NOMO-1 treated with DMSO at 0.1 percent for 48 hours (cell line): ENCODE data around the gene ACTN2.

Experiments
- DNase-seq: peaks from one replicate; lab custom pipeline; 2025; ENCODE audit not compliant: unreplicated experiment; lab: John Stamatoyannopoulos, UW

The ACTN2 gene

DNA sequence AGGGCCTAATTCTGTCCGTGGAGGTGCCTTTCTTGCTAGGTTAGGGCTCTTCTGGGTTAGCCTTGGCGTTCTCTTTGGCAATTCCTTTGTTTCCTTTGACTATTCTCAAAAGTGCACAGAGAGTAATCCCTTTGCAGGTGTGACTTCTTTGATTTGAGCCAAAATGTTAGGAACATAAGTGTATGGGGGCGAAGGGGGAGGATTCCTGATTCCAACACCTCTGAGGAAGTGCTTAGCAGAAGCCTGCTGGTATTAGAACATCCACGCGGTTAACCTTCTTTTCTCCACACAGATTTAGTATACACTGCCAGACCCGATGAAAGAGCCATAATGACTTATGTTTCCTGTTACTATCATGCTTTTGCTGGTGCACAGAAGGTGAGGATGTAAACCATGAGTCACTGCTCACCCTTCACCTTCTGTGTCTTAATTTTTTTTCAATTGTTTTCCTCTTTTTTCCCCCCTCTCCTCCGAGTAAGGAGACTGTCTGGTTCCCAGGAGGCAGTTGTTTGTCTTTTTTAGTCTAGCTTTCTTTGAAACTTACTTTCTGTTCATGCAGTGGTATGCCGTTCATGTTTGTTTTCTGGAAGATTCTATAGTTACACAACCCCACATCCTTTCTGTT is 48.0 kb downstream of the ACTN2 start:
- DNase-seq, result no peak

DNA sequence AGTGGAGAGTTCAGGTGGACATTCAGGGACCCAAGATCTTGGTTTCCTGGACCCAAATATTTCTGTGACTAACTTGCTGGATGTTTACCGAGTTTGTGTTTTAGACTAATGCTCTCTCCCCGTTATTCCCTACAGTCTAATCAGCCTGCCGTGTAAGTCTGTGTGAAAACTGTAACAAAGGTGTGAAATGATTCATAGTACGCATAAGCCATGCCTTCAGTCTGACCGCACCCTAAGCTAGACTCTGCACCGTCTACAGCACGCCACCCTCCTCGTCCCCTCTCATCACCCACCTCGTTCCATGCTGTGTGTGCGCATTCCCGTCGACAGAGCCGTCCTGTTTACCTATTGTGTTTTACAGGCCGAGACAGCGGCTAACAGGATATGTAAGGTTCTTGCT is 50.5 kb downstream of the ACTN2 start:
- DNase-seq, result no peak

DNA sequence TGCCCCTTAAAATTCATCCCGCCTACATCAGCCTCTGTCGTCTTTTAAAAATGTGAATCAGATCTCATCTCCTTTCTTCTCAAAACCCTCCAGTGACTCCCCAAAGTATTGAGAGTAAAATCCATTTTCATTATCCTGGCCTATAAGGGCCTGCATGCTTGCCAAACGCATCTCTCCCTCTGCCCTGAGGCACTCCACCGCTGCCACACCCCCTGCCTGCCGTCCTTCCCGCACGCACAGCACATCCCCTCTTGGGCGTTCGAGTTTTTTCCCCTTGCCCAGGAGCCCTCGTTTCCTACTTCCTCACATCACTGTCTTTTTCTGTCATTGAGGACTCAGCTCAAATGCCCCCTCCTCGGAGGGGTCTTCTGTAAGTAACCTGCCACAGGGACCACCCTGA is 55.5 kb downstream of the ACTN2 start:
- no peak for DNase-seq

DNA sequence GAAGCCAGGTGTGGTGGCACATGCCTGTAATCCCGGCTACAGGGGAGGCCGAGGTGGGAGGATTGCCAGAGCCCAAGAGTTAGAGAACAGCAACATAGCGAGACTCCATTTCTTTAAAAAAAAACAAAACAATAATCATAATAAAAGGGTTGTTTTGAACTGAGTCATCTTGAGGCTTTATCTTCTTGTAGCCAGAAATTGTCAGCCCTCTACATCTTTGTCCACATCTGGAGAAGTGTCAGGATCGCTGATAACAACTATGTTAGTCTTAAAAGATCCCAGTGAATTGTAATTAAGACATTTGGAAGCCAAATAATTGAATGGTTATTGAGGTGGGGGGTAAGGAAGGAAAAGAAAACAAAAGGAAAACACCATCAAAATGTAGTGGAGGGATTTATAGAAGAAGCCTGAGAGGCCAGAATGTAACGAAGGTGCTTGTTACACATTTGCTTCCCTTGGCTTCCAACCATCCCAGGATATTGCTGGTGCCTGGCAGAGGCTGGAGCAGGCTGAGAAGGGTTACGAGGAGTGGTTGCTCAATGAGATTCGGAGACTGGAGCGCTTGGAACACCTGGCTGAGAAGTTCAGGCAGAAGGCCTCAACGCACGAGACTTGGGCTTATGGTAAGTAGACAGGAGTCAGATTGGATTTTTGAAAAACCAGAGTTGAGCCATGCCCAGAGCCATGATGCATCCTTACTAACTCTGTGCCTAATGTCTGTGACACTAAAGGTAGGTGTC is 56.3 kb downstream of the ACTN2 start:
- no peak for DNase-seq

DNA sequence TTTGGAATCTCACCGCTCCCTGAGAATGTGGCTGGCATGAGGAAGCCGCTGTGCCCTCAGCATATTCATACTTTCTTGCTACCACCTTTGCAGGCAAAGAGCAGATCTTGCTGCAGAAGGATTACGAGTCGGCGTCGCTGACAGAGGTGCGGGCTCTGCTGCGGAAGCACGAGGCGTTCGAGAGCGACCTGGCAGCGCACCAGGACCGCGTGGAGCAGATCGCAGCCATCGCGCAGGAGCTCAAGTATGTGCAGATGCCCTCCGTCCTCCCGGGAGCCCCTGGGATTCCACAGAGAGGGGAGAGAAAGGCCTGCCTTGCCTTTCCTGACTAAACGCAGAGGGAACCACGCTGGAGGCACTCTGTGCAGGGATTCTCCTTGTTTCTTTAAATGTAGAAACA is 58.2 kb downstream of the ACTN2 start:
- DNase-seq, result no peak

DNA sequence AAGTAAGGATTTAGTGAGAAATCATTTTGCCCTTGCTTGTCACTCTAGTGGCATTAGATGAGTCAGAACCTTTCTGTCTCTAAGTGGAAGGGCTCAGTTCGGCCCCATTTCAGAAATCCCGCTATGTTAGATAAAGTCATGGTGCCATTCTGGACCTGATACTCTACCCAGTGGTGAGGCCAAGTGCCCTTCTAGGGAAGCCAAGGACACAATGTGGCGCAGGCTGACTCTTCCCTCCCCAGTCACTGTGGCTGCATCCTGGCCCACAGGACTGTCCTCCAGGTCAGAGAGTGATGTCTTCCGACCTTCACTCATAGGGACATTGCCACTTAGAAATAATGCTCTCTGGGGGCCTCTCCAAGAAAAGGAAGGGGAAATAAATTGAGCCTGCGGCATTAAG is 60.5 kb downstream of the ACTN2 start:
- no peak for DNase-seq

DNA sequence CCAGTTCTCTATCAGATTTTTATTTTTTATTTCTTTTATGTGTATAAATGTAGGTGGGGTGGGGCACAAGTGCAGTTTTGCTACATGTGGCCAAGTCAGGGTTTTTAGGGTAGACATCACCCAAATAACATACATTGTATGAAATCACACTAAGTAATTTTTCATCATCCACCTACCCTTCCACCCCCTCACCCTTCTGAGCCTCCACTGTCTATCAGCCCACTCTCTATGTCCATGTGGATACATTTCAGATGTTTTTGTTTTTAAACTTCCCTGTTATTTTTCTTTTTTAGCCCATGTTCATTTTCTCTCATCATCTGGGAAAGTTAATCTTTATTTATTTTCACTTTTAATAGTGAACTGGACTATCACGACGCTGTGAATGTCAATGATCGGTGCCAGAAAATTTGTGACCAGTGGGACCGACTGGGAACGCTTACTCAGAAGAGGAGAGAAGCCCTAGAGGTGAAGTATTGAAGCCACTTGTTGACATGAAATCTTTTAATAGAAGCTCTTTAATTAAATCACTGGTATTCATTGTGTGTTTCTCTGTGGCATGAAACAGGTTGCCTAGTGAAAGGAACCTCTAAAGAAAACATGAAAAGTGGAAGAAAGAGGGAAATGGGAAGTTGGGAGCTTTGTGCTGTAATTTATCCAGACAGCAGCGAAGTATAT is 61.1 kb downstream of the ACTN2 start:
- DNase-seq, result no peak

DNA sequence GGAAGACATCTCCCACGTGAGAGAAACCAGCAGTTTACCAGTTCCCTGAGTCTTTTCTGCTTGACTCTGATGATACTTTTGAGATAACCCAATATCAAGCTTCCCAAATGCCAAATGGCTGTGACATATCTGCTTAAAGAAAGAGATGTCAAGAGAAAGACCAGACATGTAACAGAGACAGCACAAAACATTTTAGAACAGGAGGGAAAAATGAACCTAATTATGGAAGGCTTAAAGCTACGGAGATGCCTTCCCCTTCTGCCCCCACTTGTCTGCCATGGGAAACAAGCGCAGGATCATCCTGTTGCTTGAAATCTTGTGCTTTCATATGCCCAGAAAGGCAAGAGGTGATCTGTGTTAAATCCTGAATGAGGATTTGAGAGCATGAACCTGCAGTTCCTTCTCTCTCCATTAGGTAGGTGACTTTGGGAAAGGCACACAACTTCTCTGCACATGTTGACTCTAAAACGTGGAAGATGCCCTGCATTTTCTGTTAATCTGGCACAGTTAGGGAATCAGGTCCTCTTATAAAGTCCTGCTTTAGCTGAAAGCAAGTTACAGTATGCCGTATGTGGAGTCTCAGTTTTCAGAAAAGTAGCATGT is 62.1 kb downstream of the ACTN2 start:
- no peak for DNase-seq

DNA sequence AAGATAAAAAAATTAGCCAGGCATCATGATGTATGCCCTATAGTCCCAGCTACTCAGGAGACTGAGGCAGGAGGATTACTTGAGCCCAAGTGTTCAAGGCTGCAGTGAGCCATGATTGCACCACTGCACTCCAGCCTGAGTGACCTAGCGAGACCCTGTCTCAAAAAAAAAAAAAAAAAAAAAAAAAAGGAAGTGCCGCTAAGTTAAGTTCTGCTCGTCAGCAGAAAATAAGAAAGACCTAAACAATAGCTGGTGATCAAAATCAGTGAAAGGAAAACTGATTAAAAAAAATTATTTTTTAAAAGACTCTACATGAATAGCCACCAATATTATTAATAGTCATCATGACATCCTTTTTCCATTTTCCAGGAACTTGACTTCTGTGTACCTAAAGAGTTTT is 64.6 kb downstream of the ACTN2 start:
- DNase-seq, result peak; percentile 2

DNA sequence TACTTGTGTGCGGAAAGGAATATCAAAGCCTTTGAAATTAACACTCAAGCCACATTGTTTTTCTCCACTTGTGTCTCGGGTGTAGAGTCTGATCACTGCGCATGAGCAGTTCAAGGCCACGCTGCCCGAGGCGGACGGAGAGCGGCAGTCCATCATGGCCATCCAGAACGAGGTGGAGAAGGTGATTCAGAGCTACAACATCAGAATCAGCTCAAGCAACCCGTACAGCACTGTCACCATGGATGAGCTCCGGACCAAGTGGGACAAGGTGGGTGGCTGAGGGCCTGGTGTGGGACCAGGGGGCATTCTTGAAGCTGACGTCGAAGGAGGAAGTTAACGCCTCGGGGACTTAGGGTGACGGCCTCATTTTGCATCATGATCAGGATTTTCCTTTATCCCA is 65.1 kb downstream of the ACTN2 start:
- DNase-seq, result no peak

DNA sequence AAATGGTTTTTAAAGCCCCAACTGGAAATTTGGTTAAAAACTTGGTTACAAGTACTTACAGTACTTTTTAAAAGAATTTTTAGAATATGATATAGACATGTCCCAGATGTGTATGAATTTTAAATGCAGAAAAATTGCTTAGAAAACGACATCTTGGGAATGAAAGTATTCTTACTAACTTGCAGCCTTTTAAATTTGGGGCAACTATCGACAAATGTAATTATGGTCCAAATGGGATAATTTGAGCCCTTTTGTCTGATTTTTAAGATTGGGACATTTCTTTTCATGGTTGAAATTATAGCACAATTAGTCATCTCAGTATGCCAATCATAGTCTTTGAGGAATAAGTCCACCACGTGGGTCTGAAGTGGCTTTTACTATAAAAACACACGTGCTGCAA is 65.6 kb downstream of the ACTN2 start:
- DNase-seq, result no peak

DNA sequence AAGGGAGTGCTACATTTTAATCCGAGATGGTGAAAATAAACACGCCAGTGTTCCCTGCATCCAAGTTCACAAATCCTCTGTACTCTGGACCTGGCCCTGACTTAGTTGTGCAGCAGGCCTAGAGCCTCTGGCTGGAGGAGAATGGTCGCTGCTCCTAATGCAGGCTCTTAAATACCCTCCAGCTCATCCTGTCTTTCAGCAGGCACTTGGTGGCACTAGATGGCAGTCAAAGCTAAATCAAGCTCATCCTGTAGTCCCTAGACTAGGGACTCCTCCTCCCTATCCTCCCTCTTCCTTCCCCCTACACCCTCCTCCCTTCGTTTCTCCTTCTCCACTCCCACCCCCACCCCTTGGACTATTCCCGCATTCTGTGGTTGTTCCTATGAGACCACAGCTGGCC is 67.2 kb downstream of the ACTN2 start:
- no peak for DNase-seq

DNA sequence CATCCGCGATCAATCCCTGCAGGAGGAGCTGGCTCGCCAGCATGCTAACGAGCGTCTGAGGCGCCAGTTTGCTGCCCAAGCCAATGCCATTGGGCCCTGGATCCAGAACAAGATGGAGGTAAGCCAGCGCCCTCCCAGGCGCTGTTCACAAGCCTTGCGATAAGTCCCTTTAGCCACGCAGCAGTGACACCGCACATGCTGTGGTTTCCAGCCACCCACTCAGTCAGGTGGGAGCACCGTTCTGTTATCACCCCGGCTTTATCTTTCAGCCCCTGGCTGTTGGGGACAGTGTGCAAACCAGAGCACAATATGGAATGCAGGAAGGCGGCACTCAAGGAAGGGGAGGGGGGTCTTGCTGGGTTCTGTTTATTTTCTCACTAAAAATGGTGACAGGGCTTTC is 67.7 kb downstream of the ACTN2 start:
- no peak for DNase-seq

DNA sequence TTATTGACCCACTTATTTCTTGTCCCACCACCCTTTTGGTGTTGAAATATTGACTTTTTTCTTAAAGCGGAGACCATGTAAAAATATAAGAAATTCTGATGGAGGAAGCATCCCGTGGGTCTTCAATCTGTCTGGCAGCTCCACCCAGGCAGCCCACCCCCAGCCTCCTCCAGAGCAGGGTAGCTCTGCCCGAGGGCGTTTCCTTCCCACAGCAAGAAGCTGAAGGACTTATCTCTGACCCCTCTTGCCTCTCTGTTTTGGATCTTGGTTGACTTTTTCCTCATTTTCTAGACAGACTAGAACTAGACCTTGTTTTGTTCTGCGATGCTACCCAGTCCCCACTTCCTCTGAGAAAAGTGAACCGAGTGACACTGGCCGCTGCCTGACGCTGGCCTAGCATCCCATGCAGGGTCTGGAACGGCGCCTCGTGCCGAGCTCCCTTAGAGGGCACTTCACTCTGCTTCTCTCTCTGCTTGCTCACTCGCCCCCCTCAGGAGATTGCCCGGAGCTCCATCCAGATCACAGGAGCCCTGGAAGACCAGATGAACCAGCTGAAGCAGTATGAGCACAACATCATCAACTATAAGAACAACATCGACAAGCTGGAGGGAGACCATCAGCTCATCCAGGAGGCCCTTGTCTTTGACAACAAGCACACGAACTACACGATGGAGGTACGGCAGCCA is 68.4 kb downstream of the ACTN2 start:
- DNase-seq, result no peak

DNA sequence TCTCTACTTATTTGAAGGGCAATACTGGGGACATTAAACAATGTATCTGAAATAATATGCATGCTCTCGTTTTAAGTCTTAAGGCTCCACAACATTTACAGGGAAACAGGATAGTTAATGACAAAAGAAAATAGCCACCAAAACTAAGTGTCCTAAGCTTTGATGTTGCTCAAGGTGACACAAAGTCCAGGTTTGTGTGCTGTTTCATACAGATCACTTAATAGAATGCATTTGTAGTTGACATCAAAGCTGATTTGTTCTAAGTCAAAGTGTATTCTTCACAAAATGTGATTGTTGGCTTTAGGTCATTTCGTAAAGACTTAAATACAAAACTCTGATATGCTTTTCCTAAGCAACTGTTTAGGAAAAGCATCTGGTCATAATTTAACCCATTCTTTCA is 71.3 kb downstream of the ACTN2 start:
- no peak for DNase-seq

DNA sequence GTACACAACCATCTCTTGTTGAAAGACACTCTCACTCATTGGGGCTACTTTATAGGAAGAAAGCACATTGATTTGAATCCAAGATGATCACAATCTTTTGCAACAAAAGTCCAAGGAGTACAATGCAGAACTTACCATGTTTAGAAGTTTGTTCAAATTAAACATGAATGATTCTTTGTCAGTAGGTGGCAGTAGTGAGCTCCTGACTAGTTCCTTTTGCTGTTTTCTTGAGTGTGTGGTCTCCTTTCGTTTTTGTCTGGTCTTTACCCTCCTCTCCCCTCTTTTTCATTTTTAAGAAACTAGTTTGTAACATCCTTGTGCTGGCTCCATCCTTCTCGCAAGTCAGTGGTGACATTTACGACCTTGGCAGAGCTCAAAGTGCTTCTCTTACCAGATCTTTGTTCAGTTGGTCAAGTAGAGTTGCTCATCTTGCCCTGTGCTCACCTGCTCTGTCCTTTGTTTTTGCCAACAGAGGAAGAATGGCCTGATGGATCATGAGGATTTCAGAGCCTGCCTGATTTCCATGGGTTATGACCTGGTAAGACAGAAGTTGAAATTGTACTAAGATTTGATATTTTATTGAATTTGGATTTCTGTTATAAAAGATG is 73.1 kb downstream of the ACTN2 start:
- peak; percentile 31 for DNase-seq

DNA sequence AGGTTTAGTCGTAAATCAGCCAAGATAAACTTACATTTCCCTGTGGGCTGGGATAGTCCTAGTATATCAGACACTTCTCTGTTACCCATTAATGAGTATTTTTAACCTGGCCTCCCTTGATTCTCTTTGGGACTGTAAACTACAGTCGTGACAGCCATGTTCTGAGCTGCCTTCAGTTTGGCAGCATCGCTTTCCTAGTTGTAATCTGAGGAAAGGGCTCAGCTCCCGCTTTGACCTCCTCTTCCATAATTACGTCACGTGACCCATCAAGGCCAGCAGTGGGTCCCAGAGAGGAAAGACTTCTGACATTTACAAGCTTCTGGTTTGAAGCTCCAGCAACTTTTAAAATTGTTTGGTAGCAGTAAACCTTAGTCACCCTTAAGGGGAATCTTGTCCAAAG is 74.2 kb downstream of the ACTN2 start:
- DNase-seq, result no peak

DNA sequence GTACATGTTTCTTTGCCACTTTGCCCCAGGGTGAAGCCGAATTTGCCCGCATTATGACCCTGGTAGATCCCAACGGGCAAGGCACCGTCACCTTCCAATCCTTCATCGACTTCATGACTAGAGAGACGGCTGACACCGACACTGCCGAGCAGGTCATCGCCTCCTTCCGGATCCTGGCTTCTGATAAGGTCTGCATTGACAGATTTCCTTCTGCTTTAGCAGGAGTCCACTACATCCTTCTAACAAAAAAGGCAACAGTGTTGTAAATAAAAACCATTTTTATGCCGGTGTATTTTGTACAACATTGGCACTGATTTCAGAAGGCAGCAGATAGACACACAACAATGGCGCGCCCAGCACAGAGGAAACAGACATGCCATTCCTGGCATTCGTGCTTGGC is 74.7 kb downstream of the ACTN2 start:
- no peak for DNase-seq

DNA sequence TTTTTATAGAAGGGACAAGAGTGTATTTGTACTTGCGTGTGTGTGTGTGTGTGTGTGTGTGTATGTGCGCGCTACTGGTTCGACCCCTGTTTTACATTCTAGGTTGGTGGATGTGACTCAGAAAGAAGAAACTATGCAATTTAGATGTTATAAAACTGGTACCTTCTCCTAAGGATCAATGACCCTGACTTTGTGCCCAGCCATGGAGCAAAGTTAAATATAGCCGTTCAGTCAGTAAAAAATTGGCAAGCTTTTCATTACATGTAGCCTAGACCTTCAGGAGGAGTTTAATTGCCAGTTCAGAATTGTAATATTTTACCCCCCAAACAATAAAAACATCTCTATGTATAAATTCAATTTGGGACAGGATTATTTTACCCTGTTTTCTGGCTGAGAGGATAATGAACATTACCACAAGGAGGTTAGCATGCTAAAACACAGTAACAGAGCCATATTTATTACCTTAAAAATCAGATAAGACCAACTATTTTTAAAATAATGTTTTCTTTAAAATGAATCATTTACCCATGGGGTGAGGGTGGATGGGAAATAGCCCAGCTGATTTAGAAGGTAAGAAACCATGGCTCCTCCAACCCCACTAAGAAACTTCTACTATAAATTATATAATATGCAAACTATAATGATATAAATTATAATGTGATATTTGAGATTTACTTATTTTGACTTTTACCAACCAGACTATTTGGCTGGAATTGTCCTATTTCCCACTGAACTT is 75.3 kb downstream of the ACTN2 start:
- DNase-seq, result no peak

DNA sequence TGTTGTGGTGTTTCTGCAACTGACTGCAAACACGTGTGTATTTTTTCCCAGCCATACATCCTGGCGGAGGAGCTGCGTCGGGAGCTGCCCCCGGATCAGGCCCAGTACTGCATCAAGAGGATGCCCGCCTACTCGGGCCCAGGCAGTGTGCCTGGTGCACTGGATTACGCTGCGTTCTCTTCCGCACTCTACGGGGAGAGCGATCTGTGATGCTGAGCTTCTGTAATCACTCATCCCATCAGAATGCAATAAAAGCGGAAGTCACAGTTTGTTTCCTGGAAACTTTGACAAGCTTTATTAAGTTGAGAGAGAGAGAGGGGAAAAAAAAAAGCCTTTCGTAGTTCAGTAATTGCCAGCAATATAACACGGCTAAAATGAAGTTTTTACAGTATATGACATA is 76.1 kb downstream of the ACTN2 start:
- no peak for DNase-seq
